ENCODE measurements around the gene PHETA2. TPM values are rescaled to one million over a fixed set of nuclear protein-coding genes. Genes with fewer than 3 reads are reported as not detected.
A peak's percentile ranks its signal among the peaks of the same experiment; 100 is the strongest.

The PHETA2 gene
- total and polyA plus RNA-seq, 2 of the 13 experiments (the other 11 are each of a cell fraction or from before 2014, with no cell fraction given): 0.07 TPM; not detected in 1

- TF ChIP-seq ZNF142 (CRISPR knock-in tag; IDR thresholded peaks at IDR 0.05): peak; percentile 63
- peak; percentile 76; the same call in 1 of the 2 replicates for TF ChIP-seq BRD4 (CRISPR knock-in tag; IDR thresholded peaks at IDR 0.05)
- TF ChIP-seq MYC (CRISPR knock-in tag; IDR thresholded peaks at IDR 0.05; ENCODE audit: borderline replicate concordance): peak; percentile 77; the same call in 1 of the 2 replicates
- TF ChIP-seq ATF6 (CRISPR knock-in tag; conservative IDR thresholded peaks at IDR 0.05): no peak
- peak; percentile 75; the same call in 1 of the 2 replicates for TF ChIP-seq NR0B2 (CRISPR knock-in tag; IDR thresholded peaks at IDR 0.05)
- TF ChIP-seq TFDP1 (CRISPR knock-in tag; IDR thresholded peaks at IDR 0.05; ENCODE audit: borderline replicate concordance): peak; percentile 94
Observed at GRCh38 chr22:42070517-42071422, 3.3 kb upstream of the PHETA2 start, which contains the start of gene NAGA (continued).
